ENCODE measurements around the gene SETD3. TPM values are rescaled to one million over a fixed set of nuclear protein-coding genes. Genes with fewer than 3 reads are reported as not detected.

The SETD3 gene
- total and polyA plus RNA-seq, 2 of the 8 experiments (the other 6 are each of a cell fraction or from before 2014, with no cell fraction given): 24.0 to 64.0 TPM

DNA sequence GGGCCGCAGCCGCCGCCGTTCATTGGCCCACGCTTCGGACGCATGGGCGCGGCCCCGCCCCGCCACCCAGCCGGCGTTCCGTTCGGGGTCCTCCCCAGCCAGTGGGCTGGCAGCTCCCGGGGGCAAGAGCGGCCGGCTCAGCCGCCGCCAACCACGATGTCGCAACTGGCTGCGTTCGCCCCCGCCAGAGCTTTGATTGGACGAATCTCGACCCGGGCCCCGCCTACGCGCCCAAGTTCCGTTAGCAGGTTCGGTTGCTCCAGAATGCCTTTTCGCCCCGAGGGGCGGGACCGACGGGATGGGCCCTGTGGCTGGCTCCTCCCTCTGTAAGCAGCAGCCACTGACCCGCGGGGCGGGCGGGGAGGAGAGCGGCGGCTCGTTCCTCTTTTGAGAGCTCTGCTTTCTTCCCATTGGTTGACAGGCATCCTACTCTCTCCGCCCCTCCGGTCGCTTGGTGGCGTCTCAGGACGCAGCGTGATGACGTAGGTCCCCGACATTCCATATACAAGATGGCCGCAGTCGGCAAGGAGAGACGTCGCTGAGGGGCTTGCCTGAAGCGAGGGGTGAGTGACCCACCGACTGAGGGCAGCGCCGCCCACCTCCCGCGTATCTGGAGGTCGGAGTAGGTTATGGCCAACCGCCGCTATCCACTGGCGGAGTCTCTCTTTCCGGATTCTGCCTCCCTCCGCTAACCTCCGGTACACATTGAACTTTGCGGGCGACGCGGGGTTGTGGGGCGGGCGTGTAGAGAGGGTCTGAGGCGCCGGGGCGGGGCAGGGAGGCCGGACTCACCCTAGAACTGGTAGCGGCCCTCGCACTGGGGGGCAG lies 472 bp upstream of the SETD3 start, which contains the start of gene CCNK (continued):
- TF ChIP-seq, protein P1, sequence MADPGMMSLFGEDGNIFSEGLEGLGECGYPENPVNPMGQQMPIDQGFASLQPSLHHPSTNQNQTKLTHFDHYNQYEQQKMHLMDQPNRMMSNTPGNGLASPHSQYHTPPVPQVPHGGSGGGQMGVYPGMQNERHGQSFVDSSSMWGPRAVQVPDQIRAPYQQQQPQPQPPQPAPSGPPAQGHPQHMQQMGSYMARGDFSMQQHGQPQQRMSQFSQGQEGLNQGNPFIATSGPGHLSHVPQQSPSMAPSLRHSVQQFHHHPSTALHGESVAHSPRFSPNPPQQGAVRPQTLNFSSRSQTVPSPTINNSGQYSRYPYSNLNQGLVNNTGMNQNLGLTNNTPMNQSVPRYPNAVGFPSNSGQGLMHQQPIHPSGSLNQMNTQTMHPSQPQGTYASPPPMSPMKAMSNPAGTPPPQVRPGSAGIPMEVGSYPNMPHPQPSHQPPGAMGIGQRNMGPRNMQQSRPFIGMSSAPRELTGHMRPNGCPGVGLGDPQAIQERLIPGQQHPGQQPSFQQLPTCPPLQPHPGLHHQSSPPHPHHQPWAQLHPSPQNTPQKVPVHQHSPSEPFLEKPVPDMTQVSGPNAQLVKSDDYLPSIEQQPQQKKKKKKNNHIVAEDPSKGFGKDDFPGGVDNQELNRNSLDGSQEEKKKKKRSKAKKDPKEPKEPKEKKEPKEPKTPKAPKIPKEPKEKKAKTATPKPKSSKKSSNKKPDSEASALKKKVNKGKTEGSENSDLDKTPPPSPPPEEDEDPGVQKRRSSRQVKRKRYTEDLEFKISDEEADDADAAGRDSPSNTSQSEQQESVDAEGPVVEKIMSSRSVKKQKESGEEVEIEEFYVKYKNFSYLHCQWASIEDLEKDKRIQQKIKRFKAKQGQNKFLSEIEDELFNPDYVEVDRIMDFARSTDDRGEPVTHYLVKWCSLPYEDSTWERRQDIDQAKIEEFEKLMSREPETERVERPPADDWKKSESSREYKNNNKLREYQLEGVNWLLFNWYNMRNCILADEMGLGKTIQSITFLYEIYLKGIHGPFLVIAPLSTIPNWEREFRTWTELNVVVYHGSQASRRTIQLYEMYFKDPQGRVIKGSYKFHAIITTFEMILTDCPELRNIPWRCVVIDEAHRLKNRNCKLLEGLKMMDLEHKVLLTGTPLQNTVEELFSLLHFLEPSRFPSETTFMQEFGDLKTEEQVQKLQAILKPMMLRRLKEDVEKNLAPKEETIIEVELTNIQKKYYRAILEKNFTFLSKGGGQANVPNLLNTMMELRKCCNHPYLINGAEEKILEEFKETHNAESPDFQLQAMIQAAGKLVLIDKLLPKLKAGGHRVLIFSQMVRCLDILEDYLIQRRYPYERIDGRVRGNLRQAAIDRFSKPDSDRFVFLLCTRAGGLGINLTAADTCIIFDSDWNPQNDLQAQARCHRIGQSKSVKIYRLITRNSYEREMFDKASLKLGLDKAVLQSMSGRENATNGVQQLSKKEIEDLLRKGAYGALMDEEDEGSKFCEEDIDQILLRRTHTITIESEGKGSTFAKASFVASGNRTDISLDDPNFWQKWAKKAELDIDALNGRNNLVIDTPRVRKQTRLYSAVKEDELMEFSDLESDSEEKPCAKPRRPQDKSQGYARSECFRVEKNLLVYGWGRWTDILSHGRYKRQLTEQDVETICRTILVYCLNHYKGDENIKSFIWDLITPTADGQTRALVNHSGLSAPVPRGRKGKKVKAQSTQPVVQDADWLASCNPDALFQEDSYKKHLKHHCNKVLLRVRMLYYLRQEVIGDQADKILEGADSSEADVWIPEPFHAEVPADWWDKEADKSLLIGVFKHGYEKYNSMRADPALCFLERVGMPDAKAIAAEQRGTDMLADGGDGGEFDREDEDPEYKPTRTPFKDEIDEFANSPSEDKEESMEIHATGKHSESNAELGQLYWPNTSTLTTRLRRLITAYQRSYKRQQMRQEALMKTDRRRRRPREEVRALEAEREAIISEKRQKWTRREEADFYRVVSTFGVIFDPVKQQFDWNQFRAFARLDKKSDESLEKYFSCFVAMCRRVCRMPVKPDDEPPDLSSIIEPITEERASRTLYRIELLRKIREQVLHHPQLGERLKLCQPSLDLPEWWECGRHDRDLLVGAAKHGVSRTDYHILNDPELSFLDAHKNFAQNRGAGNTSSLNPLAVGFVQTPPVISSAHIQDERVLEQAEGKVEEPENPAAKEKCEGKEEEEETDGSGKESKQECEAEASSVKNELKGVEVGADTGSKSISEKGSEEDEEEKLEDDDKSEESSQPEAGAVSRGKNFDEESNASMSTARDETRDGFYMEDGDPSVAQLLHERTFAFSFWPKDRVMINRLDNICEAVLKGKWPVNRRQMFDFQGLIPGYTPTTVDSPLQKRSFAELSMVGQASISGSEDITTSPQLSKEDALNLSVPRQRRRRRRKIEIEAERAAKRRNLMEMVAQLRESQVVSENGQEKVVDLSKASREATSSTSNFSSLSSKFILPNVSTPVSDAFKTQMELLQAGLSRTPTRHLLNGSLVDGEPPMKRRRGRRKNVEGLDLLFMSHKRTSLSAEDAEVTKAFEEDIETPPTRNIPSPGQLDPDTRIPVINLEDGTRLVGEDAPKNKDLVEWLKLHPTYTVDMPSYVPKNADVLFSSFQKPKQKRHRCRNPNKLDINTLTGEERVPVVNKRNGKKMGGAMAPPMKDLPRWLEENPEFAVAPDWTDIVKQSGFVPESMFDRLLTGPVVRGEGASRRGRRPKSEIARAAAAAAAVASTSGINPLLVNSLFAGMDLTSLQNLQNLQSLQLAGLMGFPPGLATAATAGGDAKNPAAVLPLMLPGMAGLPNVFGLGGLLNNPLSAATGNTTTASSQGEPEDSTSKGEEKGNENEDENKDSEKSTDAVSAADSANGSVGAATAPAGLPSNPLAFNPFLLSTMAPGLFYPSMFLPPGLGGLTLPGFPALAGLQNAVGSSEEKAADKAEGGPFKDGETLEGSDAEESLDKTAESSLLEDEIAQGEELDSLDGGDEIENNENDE (IDR thresholded peaks at IDR 0.05; ENCODE audit: insufficient replicate concordance, low read length): no peak
- TF ChIP-seq JUND (IDR thresholded peaks at IDR 0.05; ENCODE audit: low read length) (no peak; the same call in 1 of the 2 replicates), RXRA (IDR thresholded peaks at IDR 0.05; ENCODE audit: insufficient read depth, low read depth, low read length) (no peak)
- TF ChIP-seq, protein P2, sequence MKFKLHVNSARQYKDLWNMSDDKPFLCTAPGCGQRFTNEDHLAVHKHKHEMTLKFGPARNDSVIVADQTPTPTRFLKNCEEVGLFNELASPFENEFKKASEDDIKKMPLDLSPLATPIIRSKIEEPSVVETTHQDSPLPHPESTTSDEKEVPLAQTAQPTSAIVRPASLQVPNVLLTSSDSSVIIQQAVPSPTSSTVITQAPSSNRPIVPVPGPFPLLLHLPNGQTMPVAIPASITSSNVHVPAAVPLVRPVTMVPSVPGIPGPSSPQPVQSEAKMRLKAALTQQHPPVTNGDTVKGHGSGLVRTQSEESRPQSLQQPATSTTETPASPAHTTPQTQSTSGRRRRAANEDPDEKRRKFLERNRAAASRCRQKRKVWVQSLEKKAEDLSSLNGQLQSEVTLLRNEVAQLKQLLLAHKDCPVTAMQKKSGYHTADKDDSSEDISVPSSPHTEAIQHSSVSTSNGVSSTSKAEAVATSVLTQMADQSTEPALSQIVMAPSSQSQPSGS (IDR thresholded peaks at IDR 0.05; ENCODE audit: low read length): no peak
- TF ChIP-seq, protein P3, sequence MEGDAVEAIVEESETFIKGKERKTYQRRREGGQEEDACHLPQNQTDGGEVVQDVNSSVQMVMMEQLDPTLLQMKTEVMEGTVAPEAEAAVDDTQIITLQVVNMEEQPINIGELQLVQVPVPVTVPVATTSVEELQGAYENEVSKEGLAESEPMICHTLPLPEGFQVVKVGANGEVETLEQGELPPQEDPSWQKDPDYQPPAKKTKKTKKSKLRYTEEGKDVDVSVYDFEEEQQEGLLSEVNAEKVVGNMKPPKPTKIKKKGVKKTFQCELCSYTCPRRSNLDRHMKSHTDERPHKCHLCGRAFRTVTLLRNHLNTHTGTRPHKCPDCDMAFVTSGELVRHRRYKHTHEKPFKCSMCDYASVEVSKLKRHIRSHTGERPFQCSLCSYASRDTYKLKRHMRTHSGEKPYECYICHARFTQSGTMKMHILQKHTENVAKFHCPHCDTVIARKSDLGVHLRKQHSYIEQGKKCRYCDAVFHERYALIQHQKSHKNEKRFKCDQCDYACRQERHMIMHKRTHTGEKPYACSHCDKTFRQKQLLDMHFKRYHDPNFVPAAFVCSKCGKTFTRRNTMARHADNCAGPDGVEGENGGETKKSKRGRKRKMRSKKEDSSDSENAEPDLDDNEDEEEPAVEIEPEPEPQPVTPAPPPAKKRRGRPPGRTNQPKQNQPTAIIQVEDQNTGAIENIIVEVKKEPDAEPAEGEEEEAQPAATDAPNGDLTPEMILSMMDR (IDR thresholded peaks at IDR 0.05; ENCODE audit: control extremely low read depth in 1 of 3, insufficient read depth in 1 of 3, low read depth in 1 of 3, low read length in 3 of 3): no peak

Data from H1 (cell line).